Measurements from ENCODE around the gene TTC7B.

Gene TTC7B

GRCh38 chr14:90693413-90693812 is 122.8 kb downstream of the TTC7B start:
- Histone ChIP-seq H3K9ac (ENCODE audit: insufficient read length, low read depth) (no peak overlapping the region), H3K4me3 (ENCODE audit: insufficient read length, low read depth) (no peak overlapping the region), H3K27me3 (ENCODE audit: insufficient read depth, insufficient read length) (no peaks in the 10 kb centered on the region), H3K36me3 (ENCODE audit: insufficient read depth, insufficient read length, low read length) (no peaks in the 10 kb centered on the region), H3K9me3 (ENCODE audit: insufficient read depth, low read length) (no peaks in the 10 kb centered on the region), H3K4me1 (ENCODE audit: insufficient read depth, insufficient read length) (no peaks in the 10 kb centered on the region)
- no peak for TF ChIP-seq SUZ12 (IDR thresholded peaks at IDR 0.05; ENCODE audit: extremely low read depth, insufficient read depth, insufficient read length)
- TF ChIP-seq YY1 (IDR thresholded peaks at IDR 0.05; ENCODE audit: insufficient read depth, insufficient read length) = no peak
- no peak for TF ChIP-seq ZNF274 (IDR thresholded peaks at IDR 0.05; ENCODE audit: low read depth, low read length)
- DNase-seq (ENCODE audit: low read depth, low spot score) = no peak

- H3K36me3 ChIP-seq (ENCODE audit: insufficient read depth, insufficient read length, low read length) = no peaks in the 10 kb centered on the region
- no peaks in the 10 kb centered on the region for H3K4me1 ChIP-seq (ENCODE audit: insufficient read depth, insufficient read length)
- H3K9ac ChIP-seq (ENCODE audit: insufficient read length, low read depth) = no peak overlapping the region
- H3K27me3 ChIP-seq (ENCODE audit: insufficient read depth, insufficient read length) = no peaks in the 10 kb centered on the region
- no peaks in the 10 kb centered on the region for H3K9me3 ChIP-seq (ENCODE audit: insufficient read depth, low read length)
- no peak overlapping the region for H3K4me3 ChIP-seq (ENCODE audit: insufficient read length, low read depth)
- no peak for TF ChIP-seq ZNF274 (IDR thresholded peaks at IDR 0.05; ENCODE audit: low read depth, low read length)
- TF ChIP-seq SUZ12 (IDR thresholded peaks at IDR 0.05; ENCODE audit: extremely low read depth, insufficient read depth, insufficient read length) = no peak
- TF ChIP-seq YY1 (IDR thresholded peaks at IDR 0.05; ENCODE audit: insufficient read depth, insufficient read length) = no peak
- DNase-seq (ENCODE audit: low read depth, low spot score) = no peak
These were observed 123.4 kb downstream of the TTC7B start for GRCh38 chr14:90692826-90693225.

- Histone ChIP-seq H3K4me3 (ENCODE audit: insufficient read length, low read depth) (no peak overlapping the region), H3K27me3 (ENCODE audit: insufficient read depth, insufficient read length) (no peaks in the 10 kb centered on the region), H3K9me3 (ENCODE audit: insufficient read depth, low read length) (no peaks in the 10 kb centered on the region), H3K36me3 (ENCODE audit: insufficient read depth, insufficient read length, low read length) (peaks cover 3% of the 10 kb centered on the region), H3K9ac (ENCODE audit: insufficient read length, low read depth) (no peak overlapping the region), H3K4me1 (ENCODE audit: insufficient read depth, insufficient read length) (no peaks in the 10 kb centered on the region)
- DNase-seq (ENCODE audit: low read depth, low spot score) = no peak
- TF ChIP-seq SUZ12 (IDR thresholded peaks at IDR 0.05; ENCODE audit: extremely low read depth, insufficient read depth, insufficient read length) (no peak), YY1 (IDR thresholded peaks at IDR 0.05; ENCODE audit: insufficient read depth, insufficient read length) (no peak), ZNF274 (IDR thresholded peaks at IDR 0.05; ENCODE audit: low read depth, low read length) (no peak)
These were observed 124.2 kb downstream of the TTC7B start for GRCh38 chr14:90692061-90692460.

- H3K4me1 ChIP-seq (ENCODE audit: insufficient read depth, insufficient read length) = no peaks in the 10 kb centered on the region
- H3K36me3 ChIP-seq (ENCODE audit: insufficient read depth, insufficient read length, low read length) = peaks cover 3% of the 10 kb centered on the region
- no peak overlapping the region for H3K4me3 ChIP-seq (ENCODE audit: insufficient read length, low read depth)
- DNase-seq (ENCODE audit: low read depth, low spot score) = no peak
- no peak overlapping the region for H3K9ac ChIP-seq (ENCODE audit: insufficient read length, low read depth)
- TF ChIP-seq YY1 (IDR thresholded peaks at IDR 0.05; ENCODE audit: insufficient read depth, insufficient read length) (no peak), ZNF274 (IDR thresholded peaks at IDR 0.05; ENCODE audit: low read depth, low read length) (no peak), SUZ12 (IDR thresholded peaks at IDR 0.05; ENCODE audit: extremely low read depth, insufficient read depth, insufficient read length) (no peak)
- H3K9me3 ChIP-seq (ENCODE audit: insufficient read depth, low read length) = no peaks in the 10 kb centered on the region
- no peaks in the 10 kb centered on the region for H3K27me3 ChIP-seq (ENCODE audit: insufficient read depth, insufficient read length)
These were observed 124.6 kb downstream of the TTC7B start for GRCh38 chr14:90691627-90692026.

GRCh38 chr14:90687680-90688079 is 128.6 kb downstream of the TTC7B start:
- H3K9me3 ChIP-seq (ENCODE audit: insufficient read depth, low read length) = no peaks in the 10 kb centered on the region
- no peaks in the 10 kb centered on the region for H3K27me3 ChIP-seq (ENCODE audit: insufficient read depth, insufficient read length)
- H3K36me3 ChIP-seq (ENCODE audit: insufficient read depth, insufficient read length, low read length) = peaks cover 3% of the 10 kb centered on the region
- DNase-seq (ENCODE audit: low read depth, low spot score) = no peak
- H3K9ac ChIP-seq (ENCODE audit: insufficient read length, low read depth) = no peak overlapping the region
- no peak overlapping the region for H3K4me3 ChIP-seq (ENCODE audit: insufficient read length, low read depth)
- H3K4me1 ChIP-seq (ENCODE audit: insufficient read depth, insufficient read length) = no peaks in the 10 kb centered on the region
- TF ChIP-seq YY1 (IDR thresholded peaks at IDR 0.05; ENCODE audit: insufficient read depth, insufficient read length) (no peak), SUZ12 (IDR thresholded peaks at IDR 0.05; ENCODE audit: extremely low read depth, insufficient read depth, insufficient read length) (no peak), ZNF274 (IDR thresholded peaks at IDR 0.05; ENCODE audit: low read depth, low read length) (no peak)

- H3K36me3 ChIP-seq (ENCODE audit: insufficient read depth, insufficient read length, low read length) = peaks cover 3% of the 10 kb centered on the region
- no peaks in the 10 kb centered on the region for H3K27me3 ChIP-seq (ENCODE audit: insufficient read depth, insufficient read length)
- no peaks in the 10 kb centered on the region for H3K4me1 ChIP-seq (ENCODE audit: insufficient read depth, insufficient read length)
- no peak for DNase-seq (ENCODE audit: low read depth, low spot score)
- TF ChIP-seq ZNF274 (IDR thresholded peaks at IDR 0.05; ENCODE audit: low read depth, low read length) (no peak), YY1 (IDR thresholded peaks at IDR 0.05; ENCODE audit: insufficient read depth, insufficient read length) (no peak), SUZ12 (IDR thresholded peaks at IDR 0.05; ENCODE audit: extremely low read depth, insufficient read depth, insufficient read length) (no peak)
- H3K9ac ChIP-seq (ENCODE audit: insufficient read length, low read depth) = no peak overlapping the region
- no peak overlapping the region for H3K4me3 ChIP-seq (ENCODE audit: insufficient read length, low read depth)
- H3K9me3 ChIP-seq (ENCODE audit: insufficient read depth, low read length) = no peaks in the 10 kb centered on the region
These were observed 133.6 kb downstream of the TTC7B start for GRCh38 chr14:90682615-90683014.

- H3K4me1 ChIP-seq (ENCODE audit: insufficient read depth, insufficient read length) = no peaks in the 10 kb centered on the region
- H3K9me3 ChIP-seq (ENCODE audit: insufficient read depth, low read length) = no peaks in the 10 kb centered on the region
- H3K9ac ChIP-seq (ENCODE audit: insufficient read length, low read depth) = no peak overlapping the region
- no peaks in the 10 kb centered on the region for H3K27me3 ChIP-seq (ENCODE audit: insufficient read depth, insufficient read length)
- no peak for TF ChIP-seq SUZ12 (IDR thresholded peaks at IDR 0.05; ENCODE audit: extremely low read depth, insufficient read depth, insufficient read length)
- TF ChIP-seq ZNF274 (IDR thresholded peaks at IDR 0.05; ENCODE audit: low read depth, low read length) = no peak
- no peak for TF ChIP-seq YY1 (IDR thresholded peaks at IDR 0.05; ENCODE audit: insufficient read depth, insufficient read length)
- DNase-seq (ENCODE audit: low read depth, low spot score) = no peak
- H3K36me3 ChIP-seq (ENCODE audit: insufficient read depth, insufficient read length, low read length) = no peaks in the 10 kb centered on the region
- H3K4me3 ChIP-seq (ENCODE audit: insufficient read length, low read depth) = no peak overlapping the region
These were observed 134.3 kb downstream of the TTC7B start for GRCh38 chr14:90681929-90682328.

Measured in NT2/D1 (cell line).